ENCODE measurements around the gene ADCY4.
A peak's percentile ranks its signal among the peaks of the same experiment; 100 is the strongest.
"Not testable (repeated sequence)": the region's sequence is repeated elsewhere in the genome, so short reads cannot be mapped to it uniquely, and the experiment has no call there.

Gene ADCY4

GRCh38 chr14:24337824-24338175 lies 2.9 kb upstream of the ADCY4 start:
- no peak for DNase-seq

GRCh38 chr14:24337144-24337823 lies 2.4 kb upstream of the ADCY4 start:
- DNase-seq: no peak

- DNase-seq: no peak
Observed at GRCh38 chr14:24335461-24336171, 745 bp upstream of the ADCY4 start.

- DNase-seq: peak; percentile 29 to 55
Observed at GRCh38 chr14:24332268-24332993, 2.4 kb downstream of the ADCY4 start.

GRCh38 chr14:24331731-24332267 lies 3.1 kb downstream of the ADCY4 start:
- DNase-seq: no peak

GRCh38 chr14:24330973-24331674 lies 3.7 kb downstream of the ADCY4 start:
- DNase-seq: no peak

GRCh38 chr14:24329736-24330135 lies 5.1 kb downstream of the ADCY4 start:
- no peak for DNase-seq

GRCh38 chr14:24329073-24329663 lies 5.7 kb downstream of the ADCY4 start:
- DNase-seq: no peak

GRCh38 chr14:24327914-24328313 lies 7.0 kb downstream of the ADCY4 start:
- not testable (repeated sequence) for DNase-seq

- DNase-seq: no peak
Observed at GRCh38 chr14:24327303-24327702, 7.6 kb downstream of the ADCY4 start.

GRCh38 chr14:24325963-24326362 lies 8.9 kb downstream of the ADCY4 start:
- DNase-seq: no peak

- DNase-seq: no peak
Observed at GRCh38 chr14:24325041-24325530, 9.8 kb downstream of the ADCY4 start.

GRCh38 chr14:24324024-24324423 lies 10.8 kb downstream of the ADCY4 start:
- DNase-seq: no peak

GRCh38 chr14:24323341-24323740 lies 11.5 kb downstream of the ADCY4 start:
- DNase-seq: no peak

GRCh38 chr14:24322672-24323071 lies 12.2 kb downstream of the ADCY4 start:
- no peak for DNase-seq

- DNase-seq: no peak
Observed at GRCh38 chr14:24321212-24321975, 13.5 kb downstream of the ADCY4 start.

- no peak for DNase-seq
Observed at GRCh38 chr14:24317141-24317928, 17.5 kb downstream of the ADCY4 start.

- no peak for DNase-seq
Observed at GRCh38 chr14:24316597-24316950, 18.3 kb downstream of the ADCY4 start.

- no peak for DNase-seq
Observed at GRCh38 chr14:24315807-24316596, 18.9 kb downstream of the ADCY4 start.

- DNase-seq: no peak
Observed at GRCh38 chr14:24315243-24315806, 19.5 kb downstream of the ADCY4 start.
